ENCODE measurements around the gene RET. TPM values are rescaled to one million over a fixed set of nuclear protein-coding genes. Genes with fewer than 3 reads are reported as not detected.

RET gene
- total RNA-seq, 4 donors from 2014 or later, result 0.20 to 8.5 (median 0.70) TPM

DNA sequence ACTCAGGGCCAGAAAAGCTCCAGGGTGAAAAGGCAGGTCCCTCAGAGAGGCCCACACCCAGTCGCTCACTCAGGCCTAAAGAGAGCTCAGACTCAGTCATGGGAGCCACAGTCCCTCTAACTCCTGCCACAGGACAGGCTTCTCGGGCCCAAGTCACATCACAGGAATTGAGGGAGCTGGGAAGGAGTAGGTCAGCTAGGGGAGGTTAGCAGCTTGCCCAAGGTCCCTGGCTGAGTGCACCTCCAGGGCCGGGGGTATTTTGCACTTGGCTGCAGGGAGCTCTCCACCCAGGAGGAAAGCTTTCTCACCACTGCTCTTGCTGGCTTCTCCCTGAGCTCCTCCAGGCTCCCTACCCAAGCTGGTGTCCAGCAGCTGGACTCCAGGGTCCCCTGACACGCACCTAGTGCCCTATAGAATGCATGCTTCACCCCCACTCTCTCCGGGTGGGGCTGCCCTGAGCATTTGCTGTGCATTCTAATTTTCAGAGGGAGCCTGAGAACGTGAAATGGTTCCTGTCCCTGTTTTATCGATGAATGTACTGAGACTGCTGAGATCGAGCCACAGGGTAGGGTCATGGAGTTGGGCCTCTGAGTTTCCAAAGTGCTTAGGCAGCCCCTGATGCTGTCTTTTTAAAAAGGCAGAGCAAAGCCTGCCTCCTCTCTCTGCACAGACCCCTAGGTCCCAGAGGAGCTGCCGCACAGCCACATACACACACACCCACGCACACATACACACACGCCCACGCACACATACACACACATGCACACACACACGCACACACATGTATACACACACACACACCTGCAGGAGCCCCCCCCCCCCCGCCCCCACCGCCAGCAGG is 37.9 kb upstream of the RET start:
- no peaks in the 10 kb centered on the region for H3K36me3 ChIP-seq
- no peak overlapping the region for H3K27ac ChIP-seq
- TF ChIP-seq, protein P1, sequence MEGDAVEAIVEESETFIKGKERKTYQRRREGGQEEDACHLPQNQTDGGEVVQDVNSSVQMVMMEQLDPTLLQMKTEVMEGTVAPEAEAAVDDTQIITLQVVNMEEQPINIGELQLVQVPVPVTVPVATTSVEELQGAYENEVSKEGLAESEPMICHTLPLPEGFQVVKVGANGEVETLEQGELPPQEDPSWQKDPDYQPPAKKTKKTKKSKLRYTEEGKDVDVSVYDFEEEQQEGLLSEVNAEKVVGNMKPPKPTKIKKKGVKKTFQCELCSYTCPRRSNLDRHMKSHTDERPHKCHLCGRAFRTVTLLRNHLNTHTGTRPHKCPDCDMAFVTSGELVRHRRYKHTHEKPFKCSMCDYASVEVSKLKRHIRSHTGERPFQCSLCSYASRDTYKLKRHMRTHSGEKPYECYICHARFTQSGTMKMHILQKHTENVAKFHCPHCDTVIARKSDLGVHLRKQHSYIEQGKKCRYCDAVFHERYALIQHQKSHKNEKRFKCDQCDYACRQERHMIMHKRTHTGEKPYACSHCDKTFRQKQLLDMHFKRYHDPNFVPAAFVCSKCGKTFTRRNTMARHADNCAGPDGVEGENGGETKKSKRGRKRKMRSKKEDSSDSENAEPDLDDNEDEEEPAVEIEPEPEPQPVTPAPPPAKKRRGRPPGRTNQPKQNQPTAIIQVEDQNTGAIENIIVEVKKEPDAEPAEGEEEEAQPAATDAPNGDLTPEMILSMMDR (IDR thresholded peaks at IDR 0.05), result no peak
- TF ChIP-seq POLR2A (IDR thresholded peaks at IDR 0.05), result no peak
- TF ChIP-seq EP300 (IDR thresholded peaks at IDR 0.05), result no peak
- no peak for DNase-seq (ENCODE audit: low spot score in 2 of 2)
- no peaks in the 10 kb centered on the region for H3K9me3 ChIP-seq
- no peaks in the 10 kb centered on the region for H3K4me1 ChIP-seq
- no peak overlapping the region for H3K4me3 ChIP-seq
- 70 to 75% methylated on average over 11 to 14 of the region's 15 CpGs for WGBS, 2 donors
- H3K27me3 ChIP-seq, result no peaks in the 10 kb centered on the region

DNA sequence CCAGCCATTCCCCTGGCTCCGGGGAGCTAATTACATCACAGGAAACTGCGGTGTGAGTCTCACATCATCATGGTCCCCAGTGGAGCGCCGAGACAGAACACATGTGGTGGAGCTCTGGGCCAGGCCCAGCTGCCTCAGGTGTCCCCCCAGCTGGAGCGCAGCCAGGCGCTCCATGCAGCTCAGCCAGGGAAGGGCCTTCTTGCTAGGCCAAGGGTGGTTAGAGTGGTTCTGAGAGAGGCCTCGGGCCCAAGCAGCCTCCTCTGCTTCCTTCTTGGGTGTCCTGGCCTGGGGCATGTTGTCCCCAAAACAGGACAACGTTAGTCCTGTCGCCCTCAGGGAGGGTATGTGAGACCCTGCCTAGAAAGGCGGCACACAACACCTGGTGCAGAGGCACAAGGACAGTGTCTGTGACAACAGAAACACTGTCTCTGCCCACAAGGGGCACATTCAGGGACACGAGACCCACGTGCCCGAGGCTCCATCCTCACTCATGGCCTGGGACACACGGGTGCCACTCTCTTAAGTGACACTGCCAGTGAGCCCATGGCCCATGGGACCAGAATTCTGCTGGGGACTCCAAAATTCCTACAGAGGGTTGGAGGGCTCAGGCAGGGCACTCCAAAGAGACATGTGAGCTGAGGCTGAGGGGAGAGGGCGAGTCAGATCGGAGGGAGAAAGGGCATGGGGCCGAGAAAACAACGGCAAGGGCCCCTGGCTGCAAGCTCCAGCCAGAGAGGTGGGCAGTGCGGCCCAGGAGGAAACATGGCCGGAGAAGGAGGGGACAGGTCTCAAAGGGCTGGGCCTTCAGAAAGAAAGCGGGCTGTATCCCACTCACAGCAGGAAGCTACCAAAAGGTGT is 37.0 kb upstream of the RET start:
- TF ChIP-seq, protein P1 (IDR thresholded peaks at IDR 0.05), result no peak
- TF ChIP-seq EP300 (IDR thresholded peaks at IDR 0.05), result no peak
- TF ChIP-seq POLR2A (IDR thresholded peaks at IDR 0.05), result no peak
- WGBS, 2 donors, result 78 to 86% methylated on average over 16 to 19 of the region's 21 CpGs
- H3K9me3 ChIP-seq, result no peaks in the 10 kb centered on the region
- no peak overlapping the region for H3K4me3 ChIP-seq
- no peaks in the 10 kb centered on the region for H3K4me1 ChIP-seq
- no peaks in the 10 kb centered on the region for H3K27me3 ChIP-seq
- no peaks in the 10 kb centered on the region for H3K36me3 ChIP-seq
- DNase-seq (ENCODE audit: low spot score in 2 of 2), result no peak
- H3K27ac ChIP-seq, result no peak overlapping the region

DNA sequence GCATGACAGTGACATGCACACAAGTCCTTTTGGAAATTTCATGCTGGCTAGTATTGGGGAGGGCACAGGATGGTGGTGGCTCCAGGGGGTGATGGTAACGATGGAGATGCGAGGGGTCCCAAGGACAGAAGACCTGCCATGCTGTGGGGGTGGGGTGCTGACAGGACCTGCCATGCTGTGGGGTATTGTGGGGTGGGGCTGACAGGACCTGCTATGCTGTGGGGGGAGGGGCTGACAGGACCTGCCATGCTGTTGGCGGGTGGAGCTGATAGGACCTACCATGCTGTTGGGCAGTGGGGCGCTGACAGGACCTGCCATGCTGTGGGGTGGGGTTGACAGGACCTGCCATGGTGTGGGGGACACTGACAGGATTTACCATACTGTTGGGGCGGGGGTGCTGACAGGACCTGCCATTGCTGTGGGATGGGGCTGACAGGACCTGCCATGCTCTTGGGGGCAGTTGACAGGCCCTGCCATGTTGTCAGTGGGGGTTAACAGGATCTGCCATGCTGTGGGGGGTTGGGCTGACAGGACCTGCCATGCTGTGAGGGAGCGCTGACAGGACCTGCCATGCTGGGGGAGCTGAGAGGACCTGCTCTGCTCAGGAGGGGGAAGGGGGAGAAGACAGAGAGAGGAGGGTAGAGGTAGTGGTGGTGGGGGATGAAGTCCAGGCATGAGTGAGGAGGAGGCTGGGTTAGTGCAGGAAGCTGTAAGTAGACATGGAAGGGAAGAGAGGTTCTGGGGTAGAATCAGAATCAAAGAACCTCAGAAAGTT is 36.2 kb upstream of the RET start:
- no peaks in the 10 kb centered on the region for H3K9me3 ChIP-seq
- peak in 1 of 2 donors; percentile 5 for DNase-seq (ENCODE audit: low spot score in 2 of 2)
- TF ChIP-seq POLR2A (IDR thresholded peaks at IDR 0.05), result no peak
- TF ChIP-seq, protein P1 (IDR thresholded peaks at IDR 0.05), result no peak
- TF ChIP-seq EP300 (IDR thresholded peaks at IDR 0.05), result no peak
- H3K4me1 ChIP-seq, result no peaks in the 10 kb centered on the region
- WGBS, 2 donors, result 93 to 95% methylated on average over 5 to 6 of the region's 6 CpGs
- no peak overlapping the region for H3K4me3 ChIP-seq
- H3K27me3 ChIP-seq, result no peaks in the 10 kb centered on the region
- no peak overlapping the region for H3K27ac ChIP-seq
- H3K36me3 ChIP-seq, result no peaks in the 10 kb centered on the region

DNA sequence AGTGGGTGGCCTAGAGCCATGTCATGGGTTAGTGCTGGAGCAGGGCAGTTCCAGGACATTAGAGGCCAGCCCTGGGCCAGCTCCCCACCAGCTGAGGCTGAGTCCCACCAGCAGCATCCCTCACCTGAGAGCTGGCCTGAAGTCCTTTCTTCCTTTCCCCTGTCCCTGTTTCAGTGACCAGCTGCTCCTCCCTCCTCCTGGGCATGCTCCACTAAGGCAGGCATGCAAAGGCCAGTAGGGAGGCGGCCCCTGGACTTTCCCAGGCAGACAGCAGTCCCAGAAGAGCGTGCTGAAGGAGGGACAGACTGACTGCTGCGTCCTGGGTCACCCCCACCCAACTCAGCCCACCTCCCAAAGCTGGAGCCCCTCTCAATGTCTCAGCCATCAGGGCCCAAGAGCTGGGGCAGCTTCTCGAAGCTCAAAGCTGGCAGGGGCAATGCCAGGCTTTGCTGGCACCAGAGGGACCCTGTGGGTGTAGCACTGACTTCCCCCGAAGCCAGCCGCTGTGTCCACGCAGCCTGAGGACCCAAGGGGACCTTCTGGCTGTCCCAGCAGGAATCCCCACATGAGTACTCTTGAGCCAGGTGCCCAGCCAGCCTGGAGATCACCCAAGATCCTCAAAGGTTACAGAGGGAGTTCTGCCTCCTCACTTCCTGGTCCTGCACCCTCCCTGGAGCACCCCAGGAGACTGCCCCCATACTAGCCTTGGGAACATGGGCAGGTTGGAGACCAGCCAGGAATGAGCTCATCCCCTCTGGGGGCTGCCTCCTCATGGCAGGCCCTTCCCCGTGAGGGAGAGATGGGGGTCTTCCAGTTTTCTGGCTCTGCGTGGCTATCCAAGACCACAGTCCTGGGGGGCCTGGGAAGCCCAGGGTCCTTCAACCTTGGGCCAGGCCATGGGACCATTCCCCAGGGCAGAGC is 35.2 kb upstream of the RET start:
- TF ChIP-seq POLR2A (IDR thresholded peaks at IDR 0.05), result no peak
- TF ChIP-seq, protein P1 (IDR thresholded peaks at IDR 0.05), result no peak
- TF ChIP-seq EP300 (IDR thresholded peaks at IDR 0.05), result no peak
- no peaks in the 10 kb centered on the region for H3K27me3 ChIP-seq
- no peaks in the 10 kb centered on the region for H3K9me3 ChIP-seq
- no peaks in the 10 kb centered on the region for H3K36me3 ChIP-seq
- no peak overlapping the region for H3K4me3 ChIP-seq
- WGBS, 2 donors, result 67 to 72% methylated on average over 8 to 9 of the region's 9 CpGs
- no peak overlapping the region for H3K27ac ChIP-seq
- peak in 1 of 2 donors; percentile 3 for DNase-seq (ENCODE audit: low spot score in 2 of 2)
- H3K4me1 ChIP-seq, result no peaks in the 10 kb centered on the region

Measured in tibial nerve (tissue), 4 donors.